HL-60/S4 treated with phorbol 12-myristate 13-acetate at 8.2 ng/mL for 4 days and 3 days (cell line): ENCODE data around the gene MAD2L2.

ENCODE experiments used
- in situ Hi-C: fragments of 300-500 bp; cut with MboI; formaldehyde crosslinking; loops from 2 replicates; pipeline ENCODE4 v1.15.0; 2022; ENCODE audit warnings: low sequenced_read_pairs

MAD2L2 gene

GRCh38 chr1:11654137-11654938 is 26.6 kb downstream of the MAD2L2 start, which contains the start of the genes FBXO2 and FBXO44:
Gene FBXO2, minus strand, starts transcription at chr1:11654429. Its CDS starts 89 bp downstream, at chr1:11654340.
Gene FBXO44, plus strand, starts transcription at chr1:11654877. Its CDS starts 959 bp downstream, at chr1:11655836.
- in situ Hi-C loops = no loop called here

DNA sequence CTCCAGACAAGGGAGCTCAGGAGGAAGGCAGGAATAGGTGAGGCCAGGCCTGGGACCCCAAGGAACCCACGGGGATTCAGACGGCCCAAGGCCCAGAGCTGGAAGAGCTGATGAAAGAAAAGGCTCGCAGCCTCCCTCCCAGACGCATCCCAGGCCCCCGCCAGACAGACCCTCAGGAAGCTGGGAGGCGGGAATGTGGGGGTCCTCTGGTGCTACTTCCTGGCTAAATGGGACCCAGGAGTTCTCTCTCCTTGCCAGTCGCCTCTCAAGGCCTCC is 27.1 kb downstream of the MAD2L2 start:
- in situ Hi-C loops = no loop called here

GRCh38 chr1:11653101-11653860 is 27.7 kb downstream of the MAD2L2 start:
- in situ Hi-C loops = no loop called here

GRCh38 chr1:11652203-11652780 is 28.7 kb downstream of the MAD2L2 start:
- in situ Hi-C loops = no loop called here

- in situ Hi-C loops = no loop called here
Measured at GRCh38 chr1:11651017-11651416, 29.9 kb downstream of the MAD2L2 start.

GRCh38 chr1:11650331-11650991 is 30.5 kb downstream of the MAD2L2 start:
- in situ Hi-C loops = no loop called here

GRCh38 chr1:11649624-11650330 is 31.2 kb downstream of the MAD2L2 start:
- in situ Hi-C loops = loop anchor here (25.0 kb wide), 2 partner anchors 412 to 612 kb away; partner anchors contain the start of gene MASP2

DNA sequence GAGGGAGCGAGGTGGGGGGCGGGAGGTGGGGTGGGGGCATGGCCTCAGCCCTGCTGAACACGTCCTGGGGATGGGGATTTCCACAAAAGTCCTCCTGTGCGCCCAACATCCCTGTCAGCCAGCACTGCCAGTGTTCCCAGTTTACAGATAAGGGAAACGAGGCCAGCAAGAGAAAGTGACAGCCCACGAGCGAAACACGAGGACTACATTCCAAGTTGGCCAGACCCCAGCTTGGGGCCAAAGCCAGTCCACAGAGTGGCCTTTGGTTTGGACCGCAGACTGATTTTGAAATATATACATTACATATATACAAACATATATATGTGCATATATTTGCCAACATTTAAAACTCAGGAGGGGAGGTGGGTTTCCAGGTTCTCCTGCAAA is 31.7 kb downstream of the MAD2L2 start:
- in situ Hi-C loops = loop anchor here (25.0 kb wide), 2 partner anchors 412 to 612 kb away; partner anchors contain the start of gene MASP2

- in situ Hi-C loops = loop anchor here (25.0 kb wide), 2 partner anchors 411 to 611 kb away; partner anchors contain the start of gene MASP2
Measured at GRCh38 chr1:11648732-11649158, 32.2 kb downstream of the MAD2L2 start.

GRCh38 chr1:11648039-11648438 is 32.9 kb downstream of the MAD2L2 start:
- in situ Hi-C loops = loop anchor here (25.0 kb wide), 2 partner anchors 411 to 611 kb away; partner anchors contain the start of gene MASP2

GRCh38 chr1:11647333-11647732 is 33.6 kb downstream of the MAD2L2 start:
- in situ Hi-C loops = loop anchor here (25.0 kb wide), 2 partner anchors 410 to 610 kb away; partner anchors contain the start of gene MASP2

- in situ Hi-C loops = loop anchor here (25.0 kb wide), 2 partner anchors 409 to 609 kb away; partner anchors contain the start of gene MASP2
Measured at GRCh38 chr1:11646317-11646716, 34.6 kb downstream of the MAD2L2 start.

DNA sequence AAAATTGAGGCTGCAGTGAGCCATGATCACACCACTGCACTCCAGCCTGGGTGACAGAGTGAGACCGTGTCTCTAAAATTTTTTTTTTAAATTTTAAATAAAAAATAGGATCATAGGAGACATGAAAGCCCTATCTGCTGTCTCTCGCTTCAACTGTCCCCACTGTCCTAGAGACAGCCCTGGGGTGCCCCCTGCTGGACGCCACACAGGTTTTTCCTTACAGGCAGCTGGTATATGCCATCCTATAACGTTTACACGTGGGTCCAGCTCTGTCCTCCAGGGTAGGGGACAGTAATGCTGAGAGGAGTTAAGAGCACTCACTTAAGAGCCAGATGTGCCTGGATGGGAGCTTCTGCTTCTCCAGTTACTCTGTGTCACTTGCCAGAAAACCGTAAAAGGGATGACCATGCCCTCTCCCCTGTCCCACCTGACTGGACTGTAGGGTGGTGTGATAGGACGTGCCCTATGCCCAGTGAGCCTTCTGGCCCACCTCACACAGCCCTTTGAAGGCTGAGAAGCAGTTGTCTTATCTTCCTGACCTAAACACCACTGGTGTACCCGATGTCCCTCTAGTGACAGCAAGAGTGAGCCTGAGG is 35.2 kb downstream of the MAD2L2 start:
- in situ Hi-C loops = loop anchor here (25.0 kb wide), 2 partner anchors 408 to 608 kb away; partner anchors contain the start of gene MASP2

DNA sequence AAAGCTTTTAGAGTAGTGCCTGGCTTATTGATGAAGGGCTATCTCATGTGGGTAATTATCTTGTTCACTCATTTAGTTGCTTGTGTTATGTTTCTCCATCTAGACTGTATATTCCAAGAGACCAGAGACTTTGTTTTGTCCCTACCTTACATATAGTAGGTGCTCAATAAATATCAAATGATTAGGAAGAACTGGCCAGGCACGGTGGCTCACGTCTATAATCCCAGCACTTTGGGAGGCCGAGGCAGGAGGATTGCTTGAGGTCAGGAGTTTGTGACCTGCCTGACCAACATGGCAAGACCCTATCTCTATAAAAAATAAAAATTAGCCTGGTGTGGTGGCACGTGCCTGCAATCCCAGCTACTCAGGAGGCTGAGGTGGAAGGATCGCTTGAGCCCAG is 35.7 kb downstream of the MAD2L2 start:
- in situ Hi-C loops = loop anchor here (25.0 kb wide), 2 partner anchors 408 to 608 kb away; partner anchors contain the start of gene MASP2

DNA sequence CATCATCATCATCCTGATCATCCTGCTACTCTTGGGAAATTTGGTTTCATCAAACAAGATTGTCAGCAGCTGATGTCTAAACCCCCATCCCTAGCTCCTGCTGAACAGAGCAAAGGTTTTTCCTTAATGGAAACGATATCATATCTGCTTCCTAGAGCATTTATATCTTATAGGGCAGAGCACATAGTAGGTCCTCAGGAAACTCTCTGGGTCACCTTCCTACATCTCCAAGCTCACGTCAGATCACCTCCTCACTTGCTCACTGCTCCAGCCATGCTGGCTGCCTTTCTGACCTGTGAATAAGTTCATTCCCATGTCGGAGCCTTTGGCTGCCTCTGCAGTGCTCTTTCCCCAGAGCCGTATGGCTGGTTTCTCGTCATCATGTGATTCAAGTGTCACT is 37.2 kb downstream of the MAD2L2 start:
- in situ Hi-C loops = loop anchor here (25.0 kb wide), 2 partner anchors 406 to 606 kb away; partner anchors contain the start of gene MASP2

GRCh38 chr1:11642418-11643017 is 38.4 kb downstream of the MAD2L2 start:
- in situ Hi-C loops = loop anchor here (25.0 kb wide), 2 partner anchors 405 to 605 kb away; partner anchors contain the start of gene MASP2

DNA sequence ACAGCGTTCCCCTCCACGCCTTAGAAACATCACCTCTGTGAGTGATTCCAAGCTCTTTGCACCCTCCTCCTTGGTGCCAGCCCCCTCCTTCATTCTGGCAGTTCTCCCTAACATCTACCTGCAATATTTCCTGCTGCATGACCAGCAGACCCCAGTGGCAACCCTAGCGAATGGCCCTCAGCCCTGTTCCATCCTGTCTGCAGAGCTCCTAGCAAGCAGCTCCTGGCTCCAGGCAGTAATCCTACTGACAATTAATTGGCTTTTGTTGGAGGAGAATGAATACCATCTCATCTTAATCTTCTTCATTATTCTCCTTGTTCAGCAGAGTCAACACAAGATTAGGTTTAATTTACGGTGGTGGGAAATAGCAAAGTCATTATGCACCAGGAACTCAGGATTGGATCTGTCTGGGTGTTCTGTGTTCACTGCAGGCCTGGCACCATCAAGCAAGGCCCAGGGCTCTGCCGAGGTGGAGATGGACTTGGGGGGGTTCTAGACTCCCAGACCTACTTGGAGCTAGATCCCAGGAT is 39.1 kb downstream of the MAD2L2 start:
- in situ Hi-C loops = loop anchor here (25.0 kb wide), 2 partner anchors 405 to 605 kb away; partner anchors contain the start of gene MASP2

GRCh38 chr1:11640944-11641343 is 40.0 kb downstream of the MAD2L2 start:
- in situ Hi-C loops = loop anchor here (25.0 kb wide), 2 partner anchors 404 to 604 kb away; partner anchors contain the start of gene MASP2
